ENCODE results near the gene LCP1. TPM values are rescaled to one million over a fixed set of nuclear protein-coding genes. Genes with fewer than 3 reads are reported as not detected.

Gene LCP1
- total RNA-seq, 1 experiment from 2014 or later: 1.5 TPM

DNA sequence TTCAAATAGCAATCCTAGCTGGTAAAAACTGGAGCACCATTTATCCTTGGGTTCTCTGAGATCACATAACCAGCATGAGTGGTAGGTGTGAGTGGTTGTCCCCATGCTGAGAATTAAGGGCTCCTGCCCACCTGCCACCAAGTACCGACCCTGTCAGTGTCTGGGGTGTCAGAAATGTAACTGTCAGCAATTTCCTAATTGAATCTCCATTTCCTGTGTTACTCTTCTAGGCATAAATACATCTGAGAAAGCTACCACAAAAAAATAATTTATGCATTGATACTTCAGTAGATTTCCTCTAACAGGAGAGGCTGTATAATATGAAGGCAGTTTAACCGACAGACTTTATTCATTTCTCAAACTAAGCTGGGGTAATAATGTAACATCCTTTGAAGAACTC lies 102.2 kb downstream of the LCP1 start:
- POLR2A ChIA-PET: no interaction called here
- DNase-seq (ENCODE audit: low read depth, low spot score) (no peak), ATAC-seq (no peak)
- BruUV-seq (replicated peaks): no TSS peak
- no peak overlapping the region for H3K27ac ChIP-seq (ENCODE audit: low read length)
- no peaks in the 10 kb centered on the region for H3K4me1 ChIP-seq (ENCODE audit: control insufficient read depth, insufficient read depth, low read length)
- CTCF ChIA-PET: no interaction called here
- intact Hi-C loops (cut with micrococcal nuclease; ENCODE audit: unreplicated experiment) (no loop called here), in situ Hi-C loops (cut with HindIII; ENCODE audit: low pct_unique_long_range_greater_than_20kb, low sequenced_read_pairs) (no loop called here)
- no peak overlapping the region for H3K4me3 ChIP-seq (ENCODE audit: low read depth in 2 of 2, low read length in 2 of 2)
- no peaks in the 10 kb centered on the region for H3K36me3 ChIP-seq (ENCODE audit: control insufficient read depth, insufficient read depth, low read length)
- H3K9me3 ChIP-seq (ENCODE audit: control insufficient read depth, insufficient read depth, low read depth, low read length): no peaks in the 10 kb centered on the region
- no peaks in the 10 kb centered on the region for H3K27me3 ChIP-seq (ENCODE audit: control insufficient read depth, insufficient read depth, low read length)
- TF ChIP-seq, protein P1, sequence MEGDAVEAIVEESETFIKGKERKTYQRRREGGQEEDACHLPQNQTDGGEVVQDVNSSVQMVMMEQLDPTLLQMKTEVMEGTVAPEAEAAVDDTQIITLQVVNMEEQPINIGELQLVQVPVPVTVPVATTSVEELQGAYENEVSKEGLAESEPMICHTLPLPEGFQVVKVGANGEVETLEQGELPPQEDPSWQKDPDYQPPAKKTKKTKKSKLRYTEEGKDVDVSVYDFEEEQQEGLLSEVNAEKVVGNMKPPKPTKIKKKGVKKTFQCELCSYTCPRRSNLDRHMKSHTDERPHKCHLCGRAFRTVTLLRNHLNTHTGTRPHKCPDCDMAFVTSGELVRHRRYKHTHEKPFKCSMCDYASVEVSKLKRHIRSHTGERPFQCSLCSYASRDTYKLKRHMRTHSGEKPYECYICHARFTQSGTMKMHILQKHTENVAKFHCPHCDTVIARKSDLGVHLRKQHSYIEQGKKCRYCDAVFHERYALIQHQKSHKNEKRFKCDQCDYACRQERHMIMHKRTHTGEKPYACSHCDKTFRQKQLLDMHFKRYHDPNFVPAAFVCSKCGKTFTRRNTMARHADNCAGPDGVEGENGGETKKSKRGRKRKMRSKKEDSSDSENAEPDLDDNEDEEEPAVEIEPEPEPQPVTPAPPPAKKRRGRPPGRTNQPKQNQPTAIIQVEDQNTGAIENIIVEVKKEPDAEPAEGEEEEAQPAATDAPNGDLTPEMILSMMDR (IDR thresholded peaks at IDR 0.05): no peak
- TF ChIP-seq POLR2AphosphoS5 (IDR thresholded peaks at IDR 0.05; ENCODE audit: low read depth, low read length): no peak
- TF ChIP-seq, protein P2, sequence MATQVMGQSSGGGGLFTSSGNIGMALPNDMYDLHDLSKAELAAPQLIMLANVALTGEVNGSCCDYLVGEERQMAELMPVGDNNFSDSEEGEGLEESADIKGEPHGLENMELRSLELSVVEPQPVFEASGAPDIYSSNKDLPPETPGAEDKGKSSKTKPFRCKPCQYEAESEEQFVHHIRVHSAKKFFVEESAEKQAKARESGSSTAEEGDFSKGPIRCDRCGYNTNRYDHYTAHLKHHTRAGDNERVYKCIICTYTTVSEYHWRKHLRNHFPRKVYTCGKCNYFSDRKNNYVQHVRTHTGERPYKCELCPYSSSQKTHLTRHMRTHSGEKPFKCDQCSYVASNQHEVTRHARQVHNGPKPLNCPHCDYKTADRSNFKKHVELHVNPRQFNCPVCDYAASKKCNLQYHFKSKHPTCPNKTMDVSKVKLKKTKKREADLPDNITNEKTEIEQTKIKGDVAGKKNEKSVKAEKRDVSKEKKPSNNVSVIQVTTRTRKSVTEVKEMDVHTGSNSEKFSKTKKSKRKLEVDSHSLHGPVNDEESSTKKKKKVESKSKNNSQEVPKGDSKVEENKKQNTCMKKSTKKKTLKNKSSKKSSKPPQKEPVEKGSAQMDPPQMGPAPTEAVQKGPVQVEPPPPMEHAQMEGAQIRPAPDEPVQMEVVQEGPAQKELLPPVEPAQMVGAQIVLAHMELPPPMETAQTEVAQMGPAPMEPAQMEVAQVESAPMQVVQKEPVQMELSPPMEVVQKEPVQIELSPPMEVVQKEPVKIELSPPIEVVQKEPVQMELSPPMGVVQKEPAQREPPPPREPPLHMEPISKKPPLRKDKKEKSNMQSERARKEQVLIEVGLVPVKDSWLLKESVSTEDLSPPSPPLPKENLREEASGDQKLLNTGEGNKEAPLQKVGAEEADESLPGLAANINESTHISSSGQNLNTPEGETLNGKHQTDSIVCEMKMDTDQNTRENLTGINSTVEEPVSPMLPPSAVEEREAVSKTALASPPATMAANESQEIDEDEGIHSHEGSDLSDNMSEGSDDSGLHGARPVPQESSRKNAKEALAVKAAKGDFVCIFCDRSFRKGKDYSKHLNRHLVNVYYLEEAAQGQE (IDR thresholded peaks at IDR 0.05; ENCODE audit: insufficient read depth in 1 of 2, low read depth in 2 of 2, low read length in 1 of 2): no peak
- no peak for TF ChIP-seq TCF7L2 (IDR thresholded peaks at IDR 0.05; ENCODE audit: low read depth, low read length)
- TF ChIP-seq SIN3A (IDR thresholded peaks at IDR 0.05; ENCODE audit: borderline replicate concordance, insufficient read depth, low read depth, low read length): no peak

DNA sequence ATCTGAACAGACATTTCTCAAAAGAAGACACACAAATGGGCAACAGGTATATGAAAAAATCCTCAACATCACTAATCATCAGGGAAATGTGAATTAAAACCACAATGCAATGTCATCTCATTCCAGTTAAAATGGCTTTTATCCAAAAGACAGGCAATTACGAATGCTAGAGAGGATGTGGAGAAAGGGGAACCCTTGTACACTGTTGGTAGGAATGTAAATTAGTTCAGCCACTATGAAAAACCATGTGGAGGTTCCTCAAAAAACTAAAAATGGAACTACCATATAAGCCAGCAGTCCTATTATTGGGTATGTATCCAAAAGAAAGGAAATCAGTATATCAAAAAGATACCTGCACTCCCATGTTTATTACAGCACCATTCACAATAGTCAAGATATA lies 104.7 kb downstream of the LCP1 start:
- ATAC-seq (no peak), DNase-seq (ENCODE audit: low read depth, low spot score) (no peak)
- in situ Hi-C loops (cut with HindIII; ENCODE audit: low pct_unique_long_range_greater_than_20kb, low sequenced_read_pairs): no loop called here
- Histone ChIP-seq H3K36me3 (ENCODE audit: control insufficient read depth, insufficient read depth, low read length) (no peaks in the 10 kb centered on the region), H3K27ac (ENCODE audit: low read length) (no peak overlapping the region), H3K27me3 (ENCODE audit: control insufficient read depth, insufficient read depth, low read length) (no peaks in the 10 kb centered on the region), H3K4me3 (ENCODE audit: low read depth in 2 of 2, low read length in 2 of 2) (no peak overlapping the region), H3K4me1 (ENCODE audit: control insufficient read depth, insufficient read depth, low read length) (no peaks in the 10 kb centered on the region), H3K9me3 (ENCODE audit: control insufficient read depth, insufficient read depth, low read depth, low read length) (no peaks in the 10 kb centered on the region)
- POLR2A ChIA-PET: no interaction called here
- TF ChIP-seq, protein P2 (IDR thresholded peaks at IDR 0.05; ENCODE audit: insufficient read depth in 1 of 2, low read depth in 2 of 2, low read length in 1 of 2): no peak
- no peak for TF ChIP-seq SIN3A (IDR thresholded peaks at IDR 0.05; ENCODE audit: borderline replicate concordance, insufficient read depth, low read depth, low read length)
- no peak for TF ChIP-seq TCF7L2 (IDR thresholded peaks at IDR 0.05; ENCODE audit: low read depth, low read length)
- TF ChIP-seq POLR2AphosphoS5 (IDR thresholded peaks at IDR 0.05; ENCODE audit: low read depth, low read length): no peak
- TF ChIP-seq, protein P1 (IDR thresholded peaks at IDR 0.05): no peak
- intact Hi-C loops (cut with micrococcal nuclease; ENCODE audit: unreplicated experiment): no loop called here
- no TSS peak for BruUV-seq (replicated peaks)
- CTCF ChIA-PET: no interaction called here

Data from Panc1 (cell line).